NCI-H82 treated with DMSO at 0.1 percent for 48 hours (cell line): Measurements from ENCODE around the gene NID1.
"Not testable (repeated sequence)": the region's sequence is repeated elsewhere in the genome, so short reads cannot be mapped to it uniquely, and the experiment has no call there.

Experiments used
- DNase-seq: peaks from one replicate; lab custom pipeline; 2025; ENCODE audit not compliant: unreplicated experiment; lab: John Stamatoyannopoulos, UW

Gene NID1

GRCh38 chr1:235971571-235972310 is 93.1 kb downstream of the NID1 start:
- peak; percentile 88 for DNase-seq

GRCh38 chr1:235971020-235971419 is 93.9 kb downstream of the NID1 start:
- DNase-seq: no peak

- no peak for DNase-seq
These were observed 96.1 kb downstream of the NID1 start for GRCh38 chr1:235968831-235969230.

GRCh38 chr1:235966134-235966533 is 98.8 kb downstream of the NID1 start:
- DNase-seq: not testable (repeated sequence)

GRCh38 chr1:235960809-235961208 is 104.1 kb downstream of the NID1 start:
- DNase-seq: no peak

- no peak for DNase-seq
These were observed 106.9 kb downstream of the NID1 start for GRCh38 chr1:235958021-235958420.

GRCh38 chr1:235955777-235956176 is 109.1 kb downstream of the NID1 start:
- DNase-seq: no peak

GRCh38 chr1:235954306-235955283 is 110.3 kb downstream of the NID1 start:
- DNase-seq: no peak

GRCh38 chr1:235953801-235954200 is 111.1 kb downstream of the NID1 start:
- DNase-seq: no peak

- DNase-seq: no peak
These were observed 111.8 kb downstream of the NID1 start for GRCh38 chr1:235952950-235953615.

- no peak for DNase-seq
These were observed 113.2 kb downstream of the NID1 start for GRCh38 chr1:235951661-235952060.

GRCh38 chr1:235950318-235950717 is 114.6 kb downstream of the NID1 start:
- no peak for DNase-seq

- DNase-seq: no peak
These were observed 116.0 kb downstream of the NID1 start for GRCh38 chr1:235948774-235949427.

- no peak for DNase-seq
These were observed 116.9 kb downstream of the NID1 start for GRCh38 chr1:235947989-235948388.

- DNase-seq: no peak
These were observed 118.3 kb downstream of the NID1 start for GRCh38 chr1:235946571-235946981.

GRCh38 chr1:235945775-235946570 is 118.9 kb downstream of the NID1 start:
- DNase-seq: no peak

GRCh38 chr1:235943581-235944114 is 121.2 kb downstream of the NID1 start:
- no peak for DNase-seq

- DNase-seq: peak; percentile 30
These were observed 121.8 kb downstream of the NID1 start for GRCh38 chr1:235942979-235943575.

GRCh38 chr1:235942625-235942934 is 122.3 kb downstream of the NID1 start:
- DNase-seq: no peak
